Breast epithelium (tissue), 4 donors: ENCODE results near the gene MACROH2A1. TPM values are rescaled to one million over a fixed set of nuclear protein-coding genes. Genes with fewer than 3 reads are reported as not detected.
A peak's percentile ranks its signal among the peaks of the same experiment; 100 is the strongest.

ENCODE experiments used
- DNase-seq, 2 donors: peaks; one replicate each; pipeline ENCODE4 v3.0.0-alpha.2; 2019; ENCODE audit warnings: low spot score in 2 of 2
- H3K27ac ChIP-seq, 2 donors: fragments of 200-600 bp; sonication (generic) in 1 of 2; one replicate each; pipeline ENCODE4 v1.5.1; 2016 to 2019; ENCODE audit warnings: mild to moderate bottlenecking in 1 of 2
- H3K27me3 ChIP-seq, 2 donors: fragments of 200-600 bp; sonication (generic) in 1 of 2; one replicate each; pipeline versions ENCODE4 v1.5.1 to v1.6.0; 2017 to 2019; ENCODE audit warnings: control low read depth in 1 of 2, mild to moderate bottlenecking in 1 of 2
- H3K36me3 ChIP-seq: fragments of 200-600 bp; one replicate; pipeline ENCODE4 v1.5.1; 2019
- H3K4me1 ChIP-seq, 2 donors: fragments of 200-600 bp; sonication (generic); one replicate each; pipeline ENCODE4 v1.5.1; 2016 to 2019; ENCODE audit warnings: control low read depth in 1 of 2
- H3K4me3 ChIP-seq, 3 donors: fragments of 200-600 bp; sonication (generic); 1 replicate in 2 of 3; 2 replicates in 1 of 3; pipeline ENCODE4 v1.5.1; 2016 to 2019; ENCODE audit warnings: mild to moderate bottlenecking in 3 of 3, moderate library complexity in 2 of 3
- H3K9me3 ChIP-seq, 2 donors: fragments of 200-600 bp; sonication (generic) in 1 of 2; one replicate each; pipeline ENCODE4 v1.5.1; 2016 to 2019; ENCODE audit warnings: control low read depth in 1 of 2
- CTCF ChIP-seq, 3 donors: fragments of 450-650 bp; IDR thresholded peaks; one replicate each; pipeline ENCODE4 v1.5.1; 2016 to 2017; ENCODE audit warnings: antibody characterized with exemption in 3 of 3, mild to moderate bottlenecking in 3 of 3, moderate library complexity in 3 of 3
- POLR2A ChIP-seq: fragments of 450-650 bp; IDR thresholded peaks from one replicate; pipeline ENCODE4 v1.6.1; 2016; ENCODE audit warnings: antibody characterized with exemption, mild to moderate bottlenecking, moderate library complexity
- POLR2AphosphoS5 ChIP-seq, 3 donors: sonication (generic); formaldehyde crosslinking; IDR thresholded peaks; one replicate each; pipeline ENCODE4 v1.6.1; 2017; ENCODE audit warnings: antibody characterized with exemption in 3 of 3
- intact Hi-C: fragments of 100-400 bp; cut with DNase I; formaldehyde crosslinking; loops from one replicate; pipeline ENCODE4 v1.15.1; 2023; ENCODE audit warnings: low total_unique reads
- total RNA-seq, 3 donors: library from RNA; depleted of rRNA; stranded (reverse); fragments of >200 nt; gene quantifications; one replicate each; pipeline ENCODE4 v1.1.0, GENCODE V29; 2016

Gene MACROH2A1
- total RNA-seq, 3 donors from 2014 or later: 255 to 293 (median 272) TPM

GRCh38 chr5:135394095-135394494 is 4.9 kb downstream of the MACROH2A1 start:
- no peaks in the 10 kb centered on the region for H3K27me3 ChIP-seq
- no peak for TF ChIP-seq CTCF (IDR thresholded peaks at IDR 0.05)
- no peak for TF ChIP-seq POLR2AphosphoS5 (IDR thresholded peaks at IDR 0.05)
- no peak for TF ChIP-seq POLR2A
- H3K4me3 ChIP-seq: no peak overlapping the region
- no peaks in the 10 kb centered on the region for H3K9me3 ChIP-seq
- no peak for DNase-seq
- H3K27ac ChIP-seq: peak overlapping the region in 1 of 2 donors; percentile 27
- intact Hi-C loops: no loop called here
- peaks cover 0 to 16% of the 10 kb centered on the region in 2 donors for H3K4me1 ChIP-seq
- H3K36me3 ChIP-seq: no peaks in the 10 kb centered on the region

DNA sequence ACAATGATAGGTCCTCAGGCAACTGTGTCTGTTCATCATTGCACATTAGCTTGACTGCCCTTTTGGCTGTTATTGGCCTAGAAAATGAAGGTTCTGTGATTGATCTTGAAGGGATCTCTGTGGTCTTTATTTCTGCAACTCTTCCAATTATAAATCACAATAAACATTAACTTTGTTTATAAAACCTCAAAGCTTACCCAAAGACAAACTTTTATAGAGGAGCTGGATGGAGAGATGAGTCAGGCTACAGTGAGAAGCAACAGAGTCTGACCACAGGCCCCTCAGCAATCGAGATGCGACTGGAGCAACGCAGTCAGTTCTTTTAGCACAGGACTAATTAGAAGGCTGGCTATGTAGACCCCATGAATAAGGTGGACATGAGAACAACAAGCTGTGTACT is 5.3 kb downstream of the MACROH2A1 start:
- Histone ChIP-seq H3K27me3 (no peaks in the 10 kb centered on the region), H3K36me3 (no peaks in the 10 kb centered on the region), H3K27ac (peak overlapping the region in 1 of 2 donors; percentile 27), H3K9me3 (no peaks in the 10 kb centered on the region), H3K4me1 (peaks cover 0 to 16% of the 10 kb centered on the region in 2 donors), H3K4me3 (no peak overlapping the region)
- TF ChIP-seq POLR2AphosphoS5 (IDR thresholded peaks at IDR 0.05) (no peak), POLR2A (no peak), CTCF (IDR thresholded peaks at IDR 0.05) (no peak)
- DNase-seq: no peak
- intact Hi-C loops: no loop called here

DNA sequence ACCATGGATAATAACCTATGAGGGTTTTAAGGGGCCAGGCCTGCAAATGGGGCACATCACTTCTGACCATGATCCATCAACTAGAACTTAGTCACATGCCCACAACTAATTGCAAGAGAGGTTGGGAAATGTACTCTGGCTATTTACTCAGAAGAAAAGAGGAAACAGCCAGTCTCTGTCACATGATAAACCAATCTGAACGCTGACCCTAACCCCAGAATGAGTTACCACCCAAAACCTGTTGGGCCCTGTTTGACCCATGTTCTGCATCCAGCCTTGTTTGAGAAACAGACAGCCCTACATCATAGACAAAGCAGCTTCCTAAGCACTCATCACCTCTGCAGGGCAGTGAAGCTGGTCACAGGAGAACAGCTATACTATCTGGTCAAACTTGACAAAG is 5.8 kb downstream of the MACROH2A1 start:
- intact Hi-C loops: no loop called here
- no peaks in the 10 kb centered on the region for H3K27me3 ChIP-seq
- H3K36me3 ChIP-seq: no peaks in the 10 kb centered on the region
- no peak for TF ChIP-seq POLR2A
- TF ChIP-seq CTCF (IDR thresholded peaks at IDR 0.05): no peak
- no peak for TF ChIP-seq POLR2AphosphoS5 (IDR thresholded peaks at IDR 0.05)
- no peak for DNase-seq
- no peak overlapping the region for H3K4me3 ChIP-seq
- peaks cover 0 to 16% of the 10 kb centered on the region in 2 donors for H3K4me1 ChIP-seq
- H3K9me3 ChIP-seq: no peaks in the 10 kb centered on the region
- H3K27ac ChIP-seq: peak overlapping the region in 1 of 2 donors; percentile 27

DNA sequence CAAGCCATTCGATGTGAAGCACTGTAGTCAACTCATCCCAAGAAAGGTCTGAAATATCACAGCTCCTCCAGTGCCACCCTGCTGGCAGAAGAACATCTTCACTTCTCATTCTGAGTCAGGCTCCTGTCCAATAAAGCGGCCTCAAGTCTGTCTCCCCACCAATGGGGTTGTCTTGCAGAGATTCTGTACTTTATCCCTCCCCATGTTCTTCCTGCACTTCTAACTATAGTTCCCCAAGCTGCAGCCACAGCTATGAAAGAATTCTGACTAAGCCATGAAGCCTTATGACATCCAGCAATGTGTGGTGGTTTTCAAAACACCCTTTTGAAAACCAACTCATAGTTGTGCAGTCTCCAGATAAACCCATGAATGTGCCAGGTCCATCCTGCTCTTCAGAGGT is 6.8 kb downstream of the MACROH2A1 start:
- Histone ChIP-seq H3K4me3 (no peak overlapping the region), H3K9me3 (no peaks in the 10 kb centered on the region), H3K27me3 (no peaks in the 10 kb centered on the region), H3K4me1 (peaks cover 0 to 8% of the 10 kb centered on the region in 2 donors), H3K36me3 (no peaks in the 10 kb centered on the region), H3K27ac (peak overlapping the region in 1 of 2 donors; percentile 4)
- TF ChIP-seq CTCF (IDR thresholded peaks at IDR 0.05) (no peak), POLR2A (no peak), POLR2AphosphoS5 (IDR thresholded peaks at IDR 0.05) (no peak)
- intact Hi-C loops: no loop called here
- DNase-seq: no peak

DNA sequence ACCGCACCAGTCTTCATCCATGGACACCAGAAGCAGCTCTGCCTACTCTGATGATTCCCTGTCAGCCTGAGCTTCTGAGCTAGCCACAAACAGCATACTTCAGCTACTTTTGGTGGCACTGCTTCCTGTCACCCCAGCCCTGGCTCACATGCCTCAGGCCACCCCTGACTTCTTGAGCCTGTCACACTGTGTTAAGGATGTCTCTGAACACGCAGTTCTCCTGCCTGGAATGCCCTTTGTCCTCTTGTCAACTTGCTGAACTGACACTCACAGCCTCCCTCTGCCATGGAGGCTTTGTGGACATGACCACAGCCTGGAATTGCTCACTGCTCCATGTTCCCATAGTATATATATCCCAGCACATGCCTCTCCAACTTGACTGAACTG is 7.2 kb downstream of the MACROH2A1 start:
- DNase-seq: no peak

More for the DNA sequence above, 7.2 kb downstream of the MACROH2A1 start:
- H3K27ac ChIP-seq: peak overlapping the region in 1 of 2 donors; percentile 4
- H3K4me1 ChIP-seq: peaks cover 0 to 8% of the 10 kb centered on the region in 2 donors
- H3K27me3 ChIP-seq: no peaks in the 10 kb centered on the region
- H3K4me3 ChIP-seq: no peak overlapping the region
- H3K36me3 ChIP-seq: no peaks in the 10 kb centered on the region
- no peak for TF ChIP-seq POLR2A
- no peak for TF ChIP-seq CTCF (IDR thresholded peaks at IDR 0.05)
- no peak for TF ChIP-seq POLR2AphosphoS5 (IDR thresholded peaks at IDR 0.05)
- intact Hi-C loops: no loop called here
- H3K9me3 ChIP-seq: no peaks in the 10 kb centered on the region
